HepG2 (cell line): ENCODE measurements around the gene LIPH. TPM values are rescaled to one million over a fixed set of nuclear protein-coding genes. Genes with fewer than 3 reads are reported as not detected.
"Not testable (repeated sequence)": the region's sequence is repeated elsewhere in the genome, so short reads cannot be mapped to it uniquely, and the experiment has no call there.

Source experiments
- ATAC-seq: fragments of 200-7000 bp; cut with Tn5 transposase; 3 replicates; pipeline ENCODE4 v1.9.1; 2020; ENCODE audit warnings: mild to moderate bottlenecking, moderate library complexity
- BruUV-seq: library from RNA; stranded (reverse); fragments of 400-500 nt; replicated peaks from 2 replicates; lab custom pipeline; 2021; lab: Mats Ljungman, UMichigan
- CTCF ChIA-PET: fragments of 300-600 bp; formaldehyde crosslinking; extraction: SDS; loops from one replicate; lab custom pipeline; 2021; ENCODE audit warnings: low total read pairs, inconsistent platforms, low intra/inter-chr PET ratio; lab: Yijun Ruan, JAX
- POLR2A ChIA-PET: fragments of 350-600 bp; sonication (Branson Sonifier 250); formaldehyde crosslinking; loops from one replicate; lab custom pipeline; 2020; ENCODE audit warnings: antibody characterized with exemption, inconsistent platforms; lab: Yijun Ruan, JAX
- DNase-seq: peaks from one replicate; pipeline ENCODE4 v3.0.0-alpha.2; 2015; ENCODE audit warnings: low spot score
- FAIRE-seq: peaks from 3 replicates; lab custom pipeline; 2011; peaks lifted over from hg19 to GRCh38; lab: Jason Lieb, UNC
- H2AFZ ChIP-seq: one replicate; pipeline ENCODE4 v1.6.1; 2011; ENCODE audit warnings: low read length, inconsistent platforms
- H3K27ac ChIP-seq: fragments of 300-600 bp; 3 replicates; pipeline ENCODE4 v1.8.0; 2011; ENCODE audit warnings: mixed run types, mild to moderate bottlenecking, mixed read lengths, low read length, inconsistent platforms; ENCODE audit not compliant: insufficient read depth; ENCODE audit errors: extremely low read length
- H3K27me3 ChIP-seq, 2 experiments: fragments of 200-600 bp in 1 of 2; 2 replicates in 1 of 2; 3 replicates in 1 of 2; pipeline versions ENCODE4 v1.6.0 to v1.8.0; 2011; ENCODE audit warnings: low read length in 2 of 2, mild to moderate bottlenecking in 2 of 2, moderate library complexity in 2 of 2, inconsistent platforms in 1 of 2; ENCODE audit not compliant: insufficient read depth in 2 of 2, control insufficient read depth in 1 of 2
- H3K36me3 ChIP-seq, 2 experiments: fragments of 200-600 bp in 1 of 2; replicated peaks in 1 of 2; 2 replicates in 1 of 2; 3 replicates in 1 of 2; pipeline versions ENCODE4 v1.5.1 to v1.8.0; 2011; ENCODE audit warnings: low read length in 2 of 2, inconsistent platforms in 1 of 2; ENCODE audit not compliant: insufficient read depth in 2 of 2, control insufficient read depth in 1 of 2
- H3K4me1 ChIP-seq: 2 replicates; pipeline ENCODE4 v1.5.1; 2012; ENCODE audit warnings: low read length, inconsistent platforms; ENCODE audit not compliant: insufficient read depth
- H3K4me2 ChIP-seq: 2 replicates; pipeline ENCODE4 v1.6.0; 2011; ENCODE audit warnings: low read depth, low read length, inconsistent platforms
- H3K4me3 ChIP-seq, 3 experiments: fragments of 200-600 bp in 1 of 3; sonication (generic), shearing (Covaris generic) in 1 of 3; replicated peaks in 1 of 3; 2 replicates each; pipeline ENCODE4 v1.5.1; 2011 to 2016; ENCODE audit warnings: low read length in 3 of 3, inconsistent platforms in 2 of 3, low read depth in 2 of 3, mild to moderate bottlenecking in 2 of 3, control low read depth in 1 of 3, mixed read lengths in 1 of 3; ENCODE audit not compliant: insufficient read depth in 1 of 3
- H3K79me2 ChIP-seq: one replicate; pipeline ENCODE4 v1.6.1; 2011; ENCODE audit warnings: low read length, inconsistent platforms; ENCODE audit not compliant: insufficient read depth
- H3K9ac ChIP-seq: 2 replicates; pipeline ENCODE4 v1.6.0; 2011; ENCODE audit warnings: mild to moderate bottlenecking, low read depth, low read length, inconsistent platforms; ENCODE audit not compliant: insufficient read depth
- H3K9me3 ChIP-seq: 2 replicates; pipeline ENCODE4 v1.5.1; 2012; ENCODE audit warnings: mild to moderate bottlenecking, low read length
- H4K20me1 ChIP-seq: 2 replicates; pipeline ENCODE4 v1.6.0; 2011; ENCODE audit warnings: inconsistent platforms, mild to moderate bottlenecking, low read length, moderate library complexity; ENCODE audit not compliant: insufficient read depth
- FOSL2 ChIP-seq: sonication (generic); formaldehyde crosslinking; IDR thresholded peaks from 2 replicates; pipeline ENCODE4 v1.4.0; 2020; ENCODE audit warnings: missing genetic modification reagents
- FOXC1 ChIP-seq: sonication (generic); formaldehyde crosslinking; IDR thresholded peaks from 2 replicates; pipeline ENCODE4 v1.8.0; 2022; ENCODE audit warnings: mild to moderate bottlenecking, missing genetic modification reagents, borderline replicate concordance
- SNAI1 ChIP-seq: sonication (generic); formaldehyde crosslinking; IDR thresholded peaks from 2 replicates; pipeline ENCODE4 v1.5.0; 2020; ENCODE audit warnings: mild to moderate bottlenecking, missing genetic modification reagents, borderline replicate concordance
- SP1 ChIP-seq, 2 experiments: fragments of 450-650 bp in 1 of 2; sonication (generic) in 1 of 2; formaldehyde crosslinking in 1 of 2; IDR thresholded peaks; 2 replicates each; pipeline versions ENCODE4 v1.4.0 to v1.6.1; 2016 to 2020; ENCODE audit warnings: missing genetic modification reagents in 1 of 2
- ZSCAN21 ChIP-seq: sonication (generic); formaldehyde crosslinking; IDR thresholded peaks from 2 replicates; pipeline ENCODE4 v1.8.0; 2022; ENCODE audit warnings: mild to moderate bottlenecking, missing genetic modification reagents, moderate library complexity, borderline replicate concordance
- WGBS: methylation state at CpG from one replicate; pipeline ENCODE4 v1.1.6; 2017; ENCODE audit warnings: low lambda C conversion rate; 5-methylcytosine and 5-hydroxymethylcytosine counted together
- in situ Hi-C: cut with HindIII; loops from 2 replicates; pipeline ENCODE4 v1.10.0; 2017; ENCODE audit warnings: low pct_unique_long_range_greater_than_20kb; ENCODE audit not compliant: extremely low pct_ligation_motif_present
- intact Hi-C: fragments of 100-400 bp; cut with micrococcal nuclease; formaldehyde crosslinking; loops from one replicate; pipeline ENCODE4 v1.10.0; 2022; ENCODE audit not compliant: unreplicated experiment
- polyA plus RNA-seq, 8 experiments: library from polyadenylated mRNA; depleted of rRNA in 3 of 8; stranded (reverse) in 7 of 8; unstranded in 1 of 8; fragments of >200 nt; fragmentation: Illumina TruSeq in 4 of 8; extraction: Trizol in 4 of 8; gene quantifications; 2 replicates each; pipeline versions ENCODE4 v1.2.1 to v1.2.3, GENCODE V29; 2011 to 2016; ENCODE audit warnings: low read depth in 4 of 8, missing spikeins in 1 of 8, mixed read lengths in 1 of 8; ENCODE audit not compliant: insufficient read depth in 1 of 8
- total RNA-seq, 5 experiments: library from RNA; depleted of rRNA; stranded (reverse); fragments of >200 nt; fragmentation: Illumina TruSeq; extraction: Trizol; gene quantifications; 2 replicates each; pipeline ENCODE4 v1.2.3, GENCODE V29; 2016; ENCODE audit warnings: low read depth in 1 of 5
- TF ChIP-seq, protein P1 (sequence below): sonication (generic); formaldehyde crosslinking; IDR thresholded peaks from 2 replicates; pipeline ENCODE4 v1.5.0; 2020; ENCODE audit warnings: missing genetic modification reagents

LIPH gene
- total and polyA plus RNA-seq, 2 of the 13 experiments (the other 11 are each of a cell fraction or from before 2014, with no cell fraction given), result 0.09 to 0.34 TPM

DNA sequence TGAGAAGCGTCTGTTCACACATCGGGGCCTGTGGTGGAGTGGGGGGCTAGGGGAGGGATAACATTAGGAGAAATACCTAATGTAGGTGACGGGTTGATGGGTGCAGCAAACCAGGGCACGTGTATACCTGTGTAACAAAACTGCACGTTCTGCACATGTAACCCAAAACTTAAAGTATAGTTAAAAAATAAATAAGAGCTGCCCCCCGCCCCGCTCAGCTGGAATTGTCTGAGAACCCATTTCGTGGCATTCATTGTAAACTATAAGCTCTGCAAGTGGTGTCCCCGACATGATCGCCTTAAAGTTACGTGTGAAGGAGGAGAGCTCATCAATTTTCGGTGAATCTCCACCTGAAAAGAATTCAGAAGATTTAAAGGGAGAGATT lies 7.3 kb upstream of the LIPH start (continued):
- TF ChIP-seq, protein P1, sequence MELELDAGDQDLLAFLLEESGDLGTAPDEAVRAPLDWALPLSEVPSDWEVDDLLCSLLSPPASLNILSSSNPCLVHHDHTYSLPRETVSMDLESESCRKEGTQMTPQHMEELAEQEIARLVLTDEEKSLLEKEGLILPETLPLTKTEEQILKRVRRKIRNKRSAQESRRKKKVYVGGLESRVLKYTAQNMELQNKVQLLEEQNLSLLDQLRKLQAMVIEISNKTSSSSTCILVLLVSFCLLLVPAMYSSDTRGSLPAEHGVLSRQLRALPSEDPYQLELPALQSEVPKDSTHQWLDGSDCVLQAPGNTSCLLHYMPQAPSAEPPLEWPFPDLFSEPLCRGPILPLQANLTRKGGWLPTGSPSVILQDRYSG (CRISPR knock-in tag), result no peak
- TF ChIP-seq SNAI1 (CRISPR knock-in tag), result no peak
- TF ChIP-seq ZSCAN21 (CRISPR knock-in tag), result no peak
- TF ChIP-seq FOXC1, result no peak

DNA sequence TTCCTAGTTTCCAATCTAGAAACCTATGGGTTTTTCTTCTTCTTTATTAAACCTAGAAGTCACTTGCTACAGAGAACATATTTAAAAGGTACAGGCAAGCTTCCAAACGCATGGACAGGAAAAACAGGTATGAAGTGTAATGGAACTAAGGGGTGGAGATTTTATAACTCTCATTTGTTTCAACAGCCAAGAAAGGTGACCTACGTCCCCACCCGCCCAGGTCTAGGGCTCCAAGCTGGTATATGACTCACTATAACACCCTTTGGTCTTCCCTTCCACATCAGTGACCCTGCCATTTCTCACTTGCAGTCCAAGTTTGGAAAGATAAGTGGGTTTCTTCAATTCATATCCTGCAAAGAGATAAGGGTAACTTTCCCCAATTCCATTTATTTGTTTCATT lies 6.0 kb upstream of the LIPH start:
- ChIA-PET POLR2A (interaction anchor here (0.9 to 1.0 kb wide), 2 partner anchors 19 to 28 kb away, joined by 3 read pairs; partner anchors contain the start of gene SENP2), CTCF (interaction anchor here (0.9 kb wide), 2 partner anchors 17 to 60 kb away, joined by 3 read pairs; partner anchors contain the start of gene TMEM41A)
- intact Hi-C loops, result loop anchor here (10.0 kb wide), 1 partner anchor 54 kb away; no protein-coding TSS in a partner anchor
- Histone ChIP-seq H3K27ac (no peak overlapping the region), H3K36me3 (no peaks in the 10 kb centered on the region), H3K4me1 (peaks cover 45% of the 10 kb centered on the region), H3K4me3 (no peak overlapping the region), H3K79me2 (no peaks in the 10 kb centered on the region)
- 0% methylated on average over 3 of the region's 3 CpGs for WGBS
- no peak for FAIRE-seq
- BruUV-seq, result no TSS peak
- TF ChIP-seq SP1 (IDR thresholded peaks at IDR 0.05), result no peak
- no peak for TF ChIP-seq SP1 (CRISPR knock-in tag; IDR thresholded peaks at IDR 0.05)
- peak; percentile 54 for TF ChIP-seq FOSL2
- TF ChIP-seq, all 625 proteins: peak for 1
- DNase-seq (peak; percentile 33), ATAC-seq (peak; percentile 56)
- in situ Hi-C loops, result no loop called here
- peak overlapping the region; percentile 71 for H3K4me2 ChIP-seq
- no peaks in the 10 kb centered on the region for H4K20me1 ChIP-seq
- H3K9ac ChIP-seq, result no peak overlapping the region
- no peaks in the 10 kb centered on the region for H3K9me3 ChIP-seq
- no peaks in the 10 kb centered on the region; a peak in 1 of 5 replicates for H3K27me3 ChIP-seq
- H2AFZ ChIP-seq, result no peak overlapping the region

DNA sequence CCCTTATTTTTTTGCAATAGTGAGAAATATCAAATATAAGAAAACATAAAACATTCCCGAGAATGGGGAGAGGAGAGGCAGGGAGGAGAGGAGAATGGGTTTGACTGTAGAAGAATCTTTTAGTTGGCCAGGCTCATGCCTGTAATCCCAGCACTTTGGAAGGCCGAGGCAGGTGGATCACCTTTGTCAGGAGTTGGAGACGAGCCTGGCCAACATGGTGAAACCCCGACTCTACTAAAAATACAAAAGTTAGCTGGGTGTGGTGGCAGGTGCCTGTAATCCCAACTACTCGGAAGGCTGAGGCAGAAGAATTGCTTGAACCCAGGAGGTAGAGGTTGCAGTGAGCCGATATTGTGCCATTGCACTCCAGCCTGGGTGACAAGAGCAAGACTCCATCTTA lies 4.3 kb upstream of the LIPH start:
- H4K20me1 ChIP-seq, H3K36me3 ChIP-seq, BruUV-seq, ATAC-seq, H3K9ac ChIP-seq, POLR2A ChIA-PET, CTCF ChIA-PET, H3K9me3 ChIP-seq, H3K4me2 ChIP-seq, H3K79me2 ChIP-seq, H2AFZ ChIP-seq, H3K4me3 ChIP-seq, in situ Hi-C loops, FAIRE-seq, DNase-seq, H3K27me3 ChIP-seq, H3K27ac ChIP-seq: not testable (repeated sequence)
- intact Hi-C loops, result loop anchor here (10.0 kb wide), 1 partner anchor 52 kb away; no protein-coding TSS in a partner anchor
- 20% methylated on average over 6 of the region's 6 CpGs for WGBS
- peaks cover 42% of the 10 kb centered on the region for H3K4me1 ChIP-seq
